Liver (tissue), 9 donors: ENCODE results near the gene ING3. TPM values are rescaled to one million over a fixed set of nuclear protein-coding genes. Genes with fewer than 3 reads are reported as not detected.

Experiments
- DNase-seq: peaks from one replicate; pipeline ENCODE4 v3.0.0-alpha.2; 2017; ENCODE audit warnings: low spot score
- H3K27ac ChIP-seq, 2 donors: one replicate each; pipeline ENCODE4 v1.7.0; 2013; ENCODE audit warnings: inconsistent platforms in 2 of 2, low read length in 2 of 2, control low read depth in 1 of 2, low read depth in 1 of 2, mild to moderate bottlenecking in 1 of 2
- H3K27me3 ChIP-seq, 4 donors: one replicate each; pipeline versions ENCODE4 v1.6.1 to v1.7.0; 2013; ENCODE audit warnings: low read length in 3 of 4, inconsistent platforms in 1 of 4, mild to moderate bottlenecking in 1 of 4, moderate library complexity in 1 of 4; ENCODE audit not compliant: control insufficient read depth in 4 of 4, insufficient read depth in 4 of 4
- H3K36me3 ChIP-seq, 4 donors: one replicate each; pipeline versions ENCODE4 v1.6.1 to v1.7.0; 2013; ENCODE audit warnings: low read length in 3 of 4, mild to moderate bottlenecking in 3 of 4, low read depth in 1 of 4, moderate library complexity in 1 of 4; ENCODE audit not compliant: control insufficient read depth in 4 of 4, insufficient read depth in 3 of 4
- H3K4me1 ChIP-seq, 4 donors: one replicate each; pipeline versions ENCODE4 v1.6.1 to v1.7.0; 2013; ENCODE audit warnings: low read length in 3 of 4, mild to moderate bottlenecking in 3 of 4, moderate library complexity in 1 of 4; ENCODE audit not compliant: control insufficient read depth in 4 of 4, insufficient read depth in 4 of 4
- H3K4me3 ChIP-seq, 3 donors: one replicate each; pipeline versions ENCODE4 v1.6.1 to v1.7.0; 2013; ENCODE audit warnings: low read length in 3 of 3, control low read depth in 1 of 3, low read depth in 1 of 3, mild to moderate bottlenecking in 1 of 3
- H3K9ac ChIP-seq, 2 donors: one replicate each; pipeline ENCODE4 v1.7.0; 2013; ENCODE audit warnings: low read length in 2 of 2, mild to moderate bottlenecking in 2 of 2, moderate library complexity in 2 of 2, control low read depth in 1 of 2, low read depth in 1 of 2
- H3K9me3 ChIP-seq, 4 donors: one replicate each; pipeline versions ENCODE4 v1.6.1 to v1.7.0; 2013; ENCODE audit warnings: low read length in 3 of 4; ENCODE audit not compliant: control insufficient read depth in 4 of 4
- EGR1 ChIP-seq, 2 donors: IDR thresholded peaks; 2 replicates each; pipeline ENCODE4 v1.6.1; 2016 to 2018; ENCODE audit warnings: antibody characterized with exemption in 2 of 2, low read depth in 2 of 2
- FOXA1 ChIP-seq: IDR thresholded peaks from 2 replicates; pipeline ENCODE4 v1.6.1; 2016; ENCODE audit warnings: antibody characterized with exemption
- FOXA2 ChIP-seq: IDR thresholded peaks from 2 replicates; pipeline ENCODE4 v1.6.1; 2016; ENCODE audit warnings: antibody characterized with exemption
- GABPA ChIP-seq, 2 donors: IDR thresholded peaks in 1 of 2; conservative IDR thresholded peaks in 1 of 2; 2 replicates each; pipeline ENCODE4 v1.6.1; 2016; ENCODE audit warnings: antibody characterized with exemption in 2 of 2, mild to moderate bottlenecking in 1 of 2, moderate library complexity in 1 of 2
- HNF4A ChIP-seq, 2 donors: conservative IDR thresholded peaks; 2 replicates each; pipeline ENCODE4 v1.6.1; 2016; ENCODE audit warnings: antibody characterized with exemption in 2 of 2, mild to moderate bottlenecking in 2 of 2
- HNF4G ChIP-seq: IDR thresholded peaks from 2 replicates; pipeline ENCODE4 v1.6.1; 2016; ENCODE audit warnings: antibody characterized with exemption
- JUND ChIP-seq, 2 donors: IDR thresholded peaks; 2 replicates each; pipeline ENCODE4 v1.6.1; 2016; ENCODE audit warnings: antibody characterized with exemption in 2 of 2
- NR2F2 ChIP-seq: IDR thresholded peaks from 2 replicates; pipeline ENCODE4 v1.6.1; 2016; ENCODE audit warnings: antibody characterized with exemption
- RAD21 ChIP-seq, 2 donors: IDR thresholded peaks; 2 replicates each; pipeline ENCODE4 v1.6.1; 2016; ENCODE audit warnings: antibody characterized with exemption in 2 of 2, mild to moderate bottlenecking in 2 of 2
- RXRA ChIP-seq, 2 donors: IDR thresholded peaks; 2 replicates each; pipeline ENCODE4 v1.6.1; 2017 to 2018; ENCODE audit warnings: antibody characterized with exemption in 2 of 2, mild to moderate bottlenecking in 1 of 2
- SP1 ChIP-seq: IDR thresholded peaks from 2 replicates; pipeline ENCODE4 v1.6.1; 2018; ENCODE audit warnings: antibody characterized with exemption, mild to moderate bottlenecking
- TAF1 ChIP-seq: conservative IDR thresholded peaks from 2 replicates; pipeline ENCODE4 v1.6.1; 2016; ENCODE audit warnings: antibody characterized with exemption, mild to moderate bottlenecking
- YY1 ChIP-seq: IDR thresholded peaks from 2 replicates; pipeline ENCODE4 v1.6.1; 2016; ENCODE audit warnings: antibody characterized with exemption, mild to moderate bottlenecking
- WGBS: extraction: QIAGEN DNeasy Blood & Tissue Kit; methylation state at CpG from one replicate; pipeline ENCODE4 v1.1.7; 2013; 5-methylcytosine and 5-hydroxymethylcytosine counted together
- polyA plus RNA-seq, 2 donors: library from polyadenylated mRNA; stranded (reverse) in 1 of 2; unstranded in 1 of 2; fragments of 200-250 nt in 1 of 2; fragments of >200 nt in 1 of 2; fragmentation: Nextera tagmentation in 1 of 2; extraction: Ambion mirVana in 1 of 2; gene quantifications; one replicate each; pipeline versions ENCODE4 v1.2.1 to v1.2.3, GENCODE V29; 2013 to 2015
- total RNA-seq, 2 donors: library from RNA; depleted of rRNA; stranded (reverse); fragments of >200 nt; gene quantifications; one replicate each; pipeline ENCODE4 v1.2.3, GENCODE V29; 2014
- TF ChIP-seq, protein P1 (sequence below): fragments of 150-350 bp; IDR thresholded peaks from 2 replicates; pipeline ENCODE4 v1.5.1; 2017; ENCODE audit warnings: improper control_type of control experiment, low read depth, low read length; ENCODE audit not compliant: missing input control
- TF ChIP-seq, protein P2 (sequence below): IDR thresholded peaks from 2 replicates; pipeline ENCODE4 v1.6.1; 2016; ENCODE audit warnings: antibody characterized with exemption
- TF ChIP-seq, protein P3 (sequence below): IDR thresholded peaks from 2 replicates; pipeline ENCODE4 v1.6.1; 2016; ENCODE audit warnings: antibody characterized with exemption
- TF ChIP-seq, protein P4 (sequence below): IDR thresholded peaks from 2 replicates; pipeline ENCODE4 v1.6.1; 2016; ENCODE audit warnings: antibody characterized with exemption, mild to moderate bottlenecking
- TF ChIP-seq, protein P5 (sequence below): IDR thresholded peaks from 2 replicates; pipeline ENCODE4 v1.6.1; 2016; ENCODE audit warnings: antibody characterized with exemption
- donor health status: healthy.
- donor health status: healthy.
- donor health status: healthy.
- donor health status: healthy.
- donor health status: healthy.

ING3 gene
- total and polyA plus RNA-seq, 4 donors: 3.8 to 14.0 (median 10.9) TPM

DNA sequence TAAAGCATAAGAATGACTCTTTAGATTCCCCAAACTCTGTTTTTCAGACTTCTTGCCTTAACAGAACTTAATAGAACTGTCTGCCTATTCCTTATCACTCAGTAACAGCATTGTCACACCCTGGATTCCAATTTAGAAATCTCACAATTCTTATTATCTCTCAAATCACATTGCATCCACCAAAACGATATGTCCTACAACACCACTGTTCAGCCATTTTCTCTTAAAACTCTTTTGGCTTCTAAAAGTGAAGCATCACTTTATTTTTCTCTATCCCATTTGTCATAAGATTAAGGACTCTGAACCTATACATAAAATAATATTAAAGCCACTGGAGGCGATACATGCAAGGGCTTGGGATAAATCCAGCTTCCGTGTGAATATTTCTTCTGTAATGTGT lies 36.7 kb downstream of the ING3 start:
- no peak for DNase-seq
- Histone ChIP-seq H3K27me3 (no peaks in the 10 kb centered on the region), H3K9me3 (no peaks in the 10 kb centered on the region), H3K4me1 (peaks cover 0 to 14% (median 7%) of the 10 kb centered on the region in 4 donors), H3K36me3 (no peaks in the 10 kb centered on the region), H3K9ac (no peak overlapping the region), H3K27ac (no peak overlapping the region), H3K4me3 (no peak overlapping the region)
- no peak for TF ChIP-seq YY1
- TF ChIP-seq HNF4G: no peak
- TF ChIP-seq, protein P1, sequence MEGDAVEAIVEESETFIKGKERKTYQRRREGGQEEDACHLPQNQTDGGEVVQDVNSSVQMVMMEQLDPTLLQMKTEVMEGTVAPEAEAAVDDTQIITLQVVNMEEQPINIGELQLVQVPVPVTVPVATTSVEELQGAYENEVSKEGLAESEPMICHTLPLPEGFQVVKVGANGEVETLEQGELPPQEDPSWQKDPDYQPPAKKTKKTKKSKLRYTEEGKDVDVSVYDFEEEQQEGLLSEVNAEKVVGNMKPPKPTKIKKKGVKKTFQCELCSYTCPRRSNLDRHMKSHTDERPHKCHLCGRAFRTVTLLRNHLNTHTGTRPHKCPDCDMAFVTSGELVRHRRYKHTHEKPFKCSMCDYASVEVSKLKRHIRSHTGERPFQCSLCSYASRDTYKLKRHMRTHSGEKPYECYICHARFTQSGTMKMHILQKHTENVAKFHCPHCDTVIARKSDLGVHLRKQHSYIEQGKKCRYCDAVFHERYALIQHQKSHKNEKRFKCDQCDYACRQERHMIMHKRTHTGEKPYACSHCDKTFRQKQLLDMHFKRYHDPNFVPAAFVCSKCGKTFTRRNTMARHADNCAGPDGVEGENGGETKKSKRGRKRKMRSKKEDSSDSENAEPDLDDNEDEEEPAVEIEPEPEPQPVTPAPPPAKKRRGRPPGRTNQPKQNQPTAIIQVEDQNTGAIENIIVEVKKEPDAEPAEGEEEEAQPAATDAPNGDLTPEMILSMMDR: no peak
- no peak for TF ChIP-seq JUND (IDR thresholded peaks at IDR 0.05)
- TF ChIP-seq RAD21 (IDR thresholded peaks at IDR 0.05): no peak
- no peak for TF ChIP-seq GABPA (IDR thresholded peaks at IDR 0.05 in 1 of 2, conservative IDR thresholded peaks at IDR 0.05 in 1 of 2)
- no peak for TF ChIP-seq RXRA (IDR thresholded peaks at IDR 0.05)
- no peak for TF ChIP-seq SP1
- TF ChIP-seq, protein P2, sequence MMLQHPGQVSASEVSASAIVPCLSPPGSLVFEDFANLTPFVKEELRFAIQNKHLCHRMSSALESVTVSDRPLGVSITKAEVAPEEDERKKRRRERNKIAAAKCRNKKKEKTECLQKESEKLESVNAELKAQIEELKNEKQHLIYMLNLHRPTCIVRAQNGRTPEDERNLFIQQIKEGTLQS: no peak
- WGBS: under 1% methylated on average over 3 of the region's 3 CpGs

DNA sequence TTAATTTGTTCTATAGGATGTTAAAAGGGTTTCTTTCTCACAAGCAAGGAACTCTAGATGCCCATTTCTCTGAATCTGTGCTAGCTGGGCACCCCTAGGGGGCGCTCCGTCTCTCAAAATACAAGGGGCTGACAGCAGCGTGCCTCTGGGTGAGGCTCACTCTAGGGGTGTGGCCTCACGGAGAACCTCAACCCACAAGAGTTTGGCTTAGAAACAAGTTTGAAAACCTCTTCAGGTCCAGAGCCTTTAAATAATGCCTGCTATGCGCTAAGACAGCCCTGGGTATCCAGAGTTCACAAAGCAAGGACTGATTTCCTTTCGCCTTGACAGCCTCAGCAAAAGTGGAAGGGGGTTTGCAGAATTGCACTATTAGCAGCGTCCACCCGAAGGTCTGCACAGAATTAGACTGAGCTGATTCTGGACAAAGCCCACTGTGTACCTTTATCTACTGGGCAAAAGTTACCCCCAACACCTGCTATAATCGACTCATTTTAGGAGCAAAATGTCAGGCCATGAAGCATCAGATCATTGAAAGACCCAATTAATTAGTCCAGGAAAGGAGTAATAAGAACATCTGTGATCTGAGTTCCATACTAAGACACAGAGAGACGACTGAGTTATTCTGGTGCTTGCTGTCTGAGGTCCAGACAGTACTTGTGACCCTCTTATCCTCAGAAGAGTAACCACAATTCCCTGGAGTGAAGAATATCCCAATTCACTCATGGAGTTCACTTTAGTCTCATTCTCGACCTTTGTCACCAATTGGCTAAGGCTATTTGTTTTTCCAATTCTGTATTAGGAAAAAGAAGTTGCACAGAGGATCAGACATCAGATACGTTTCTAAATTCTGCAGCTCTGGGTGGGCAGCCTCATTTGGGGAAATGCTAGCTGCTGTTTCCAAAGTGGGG lies 37.4 kb downstream of the ING3 start:
- no peaks in the 10 kb centered on the region for H3K9me3 ChIP-seq
- H3K27me3 ChIP-seq: no peaks in the 10 kb centered on the region
- peak overlapping the region; percentile 95 to 99 for H3K27ac ChIP-seq
- H3K4me1 ChIP-seq: peaks cover 0 to 21% (median 8%) of the 10 kb centered on the region in 4 donors
- WGBS: 1% methylated on average over 12 of the region's 12 CpGs
- TF ChIP-seq, protein P3, sequence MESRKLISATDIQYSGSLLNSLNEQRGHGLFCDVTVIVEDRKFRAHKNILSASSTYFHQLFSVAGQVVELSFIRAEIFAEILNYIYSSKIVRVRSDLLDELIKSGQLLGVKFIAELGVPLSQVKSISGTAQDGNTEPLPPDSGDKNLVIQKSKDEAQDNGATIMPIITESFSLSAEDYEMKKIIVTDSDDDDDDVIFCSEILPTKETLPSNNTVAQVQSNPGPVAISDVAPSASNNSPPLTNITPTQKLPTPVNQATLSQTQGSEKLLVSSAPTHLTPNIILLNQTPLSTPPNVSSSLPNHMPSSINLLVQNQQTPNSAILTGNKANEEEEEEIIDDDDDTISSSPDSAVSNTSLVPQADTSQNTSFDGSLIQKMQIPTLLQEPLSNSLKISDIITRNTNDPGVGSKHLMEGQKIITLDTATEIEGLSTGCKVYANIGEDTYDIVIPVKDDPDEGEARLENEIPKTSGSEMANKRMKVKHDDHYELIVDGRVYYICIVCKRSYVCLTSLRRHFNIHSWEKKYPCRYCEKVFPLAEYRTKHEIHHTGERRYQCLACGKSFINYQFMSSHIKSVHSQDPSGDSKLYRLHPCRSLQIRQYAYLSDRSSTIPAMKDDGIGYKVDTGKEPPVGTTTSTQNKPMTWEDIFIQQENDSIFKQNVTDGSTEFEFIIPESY: no peak
- no peak for TF ChIP-seq YY1
- peak; percentile 99 for TF ChIP-seq RAD21 (IDR thresholded peaks at IDR 0.05)
- no peak for TF ChIP-seq FOXA2
- TF ChIP-seq HNF4A (conservative IDR thresholded peaks at IDR 0.05): peak in 1 of 2 donors; percentile 23
- no peak for TF ChIP-seq GABPA (IDR thresholded peaks at IDR 0.05 in 1 of 2, conservative IDR thresholded peaks at IDR 0.05 in 1 of 2)
- no peak for TF ChIP-seq FOXA1
- TF ChIP-seq, protein P2: peak; percentile 14
- TF ChIP-seq, protein P1: peak; percentile 95
- no peak for TF ChIP-seq EGR1 (IDR thresholded peaks at IDR 0.05; ENCODE audit: low read depth in 2 of 2)
- TF ChIP-seq RXRA (IDR thresholded peaks at IDR 0.05): peak; percentile 39 to 55
- peak; percentile 9 to 18 for TF ChIP-seq JUND (IDR thresholded peaks at IDR 0.05)
- no peak for TF ChIP-seq HNF4G
- TF ChIP-seq, protein P4, sequence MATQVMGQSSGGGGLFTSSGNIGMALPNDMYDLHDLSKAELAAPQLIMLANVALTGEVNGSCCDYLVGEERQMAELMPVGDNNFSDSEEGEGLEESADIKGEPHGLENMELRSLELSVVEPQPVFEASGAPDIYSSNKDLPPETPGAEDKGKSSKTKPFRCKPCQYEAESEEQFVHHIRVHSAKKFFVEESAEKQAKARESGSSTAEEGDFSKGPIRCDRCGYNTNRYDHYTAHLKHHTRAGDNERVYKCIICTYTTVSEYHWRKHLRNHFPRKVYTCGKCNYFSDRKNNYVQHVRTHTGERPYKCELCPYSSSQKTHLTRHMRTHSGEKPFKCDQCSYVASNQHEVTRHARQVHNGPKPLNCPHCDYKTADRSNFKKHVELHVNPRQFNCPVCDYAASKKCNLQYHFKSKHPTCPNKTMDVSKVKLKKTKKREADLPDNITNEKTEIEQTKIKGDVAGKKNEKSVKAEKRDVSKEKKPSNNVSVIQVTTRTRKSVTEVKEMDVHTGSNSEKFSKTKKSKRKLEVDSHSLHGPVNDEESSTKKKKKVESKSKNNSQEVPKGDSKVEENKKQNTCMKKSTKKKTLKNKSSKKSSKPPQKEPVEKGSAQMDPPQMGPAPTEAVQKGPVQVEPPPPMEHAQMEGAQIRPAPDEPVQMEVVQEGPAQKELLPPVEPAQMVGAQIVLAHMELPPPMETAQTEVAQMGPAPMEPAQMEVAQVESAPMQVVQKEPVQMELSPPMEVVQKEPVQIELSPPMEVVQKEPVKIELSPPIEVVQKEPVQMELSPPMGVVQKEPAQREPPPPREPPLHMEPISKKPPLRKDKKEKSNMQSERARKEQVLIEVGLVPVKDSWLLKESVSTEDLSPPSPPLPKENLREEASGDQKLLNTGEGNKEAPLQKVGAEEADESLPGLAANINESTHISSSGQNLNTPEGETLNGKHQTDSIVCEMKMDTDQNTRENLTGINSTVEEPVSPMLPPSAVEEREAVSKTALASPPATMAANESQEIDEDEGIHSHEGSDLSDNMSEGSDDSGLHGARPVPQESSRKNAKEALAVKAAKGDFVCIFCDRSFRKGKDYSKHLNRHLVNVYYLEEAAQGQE: no peak
- TF ChIP-seq NR2F2: peak; percentile 1
- TF ChIP-seq, protein P5, sequence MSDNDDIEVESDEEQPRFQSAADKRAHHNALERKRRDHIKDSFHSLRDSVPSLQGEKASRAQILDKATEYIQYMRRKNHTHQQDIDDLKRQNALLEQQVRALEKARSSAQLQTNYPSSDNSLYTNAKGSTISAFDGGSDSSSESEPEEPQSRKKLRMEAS: peak; percentile 25
- TF ChIP-seq SP1: no peak
- no peak for TF ChIP-seq TAF1
- H3K9ac ChIP-seq: peak overlapping the region; percentile 52 to 79
- H3K4me3 ChIP-seq: peak overlapping the region; percentile 49 to 76 (median 61)
- no peaks in the 10 kb centered on the region for H3K36me3 ChIP-seq
- DNase-seq: peak; percentile 91
